ENCODE results near the gene RFX3. TPM values are rescaled to one million over a fixed set of nuclear protein-coding genes. Genes with fewer than 3 reads are reported as not detected.

RFX3 gene
- total RNA-seq, 1 experiment from 2014 or later = 5.7 TPM

DNA sequence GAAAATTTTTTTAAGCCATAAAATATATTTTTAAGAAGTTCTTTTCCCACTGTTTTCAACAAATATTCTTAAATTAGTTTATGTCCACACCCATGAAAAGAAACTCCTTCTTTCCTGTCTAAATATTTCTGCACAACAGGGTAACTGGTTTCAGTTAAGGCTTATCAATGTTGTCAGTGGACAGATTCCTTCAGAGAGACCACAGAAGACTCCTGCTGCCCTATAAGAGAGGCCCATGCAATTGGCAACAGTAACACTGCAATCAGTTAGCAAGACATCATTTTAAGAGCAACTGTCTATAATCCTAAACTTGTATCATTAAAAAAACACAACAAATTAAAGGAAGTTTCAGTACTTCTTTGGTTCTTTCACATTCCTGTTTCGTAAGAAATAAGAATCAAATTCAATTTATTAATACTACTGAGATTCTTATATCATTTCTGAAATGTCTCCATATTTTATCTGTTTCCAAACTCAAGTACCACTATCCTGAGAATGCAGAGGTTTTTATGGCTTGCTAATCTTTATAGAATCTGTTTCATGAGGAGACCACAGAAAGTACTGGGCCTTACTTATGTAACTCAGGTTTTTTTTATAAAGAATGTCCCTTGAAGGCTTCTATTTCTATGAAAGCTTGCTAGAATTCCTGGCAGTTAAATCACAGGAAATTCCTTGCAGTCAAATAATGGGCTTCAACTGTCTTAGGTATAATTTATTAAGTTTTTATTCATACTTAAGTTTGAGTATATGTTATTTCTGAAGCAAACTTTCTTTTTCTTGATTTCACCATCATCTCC lies 240.2 kb downstream of the RFX3 start:
- ATAC-seq (no peak), DNase-seq (ENCODE audit: low read depth, low spot score) (no peak)
- intact Hi-C loops (cut with micrococcal nuclease; ENCODE audit: unreplicated experiment) = no loop called here
- Histone ChIP-seq H3K9me3 (ENCODE audit: control insufficient read depth, insufficient read depth, low read depth, low read length) (no peaks in the 10 kb centered on the region), H3K27me3 (ENCODE audit: control insufficient read depth, insufficient read depth, low read length) (no peaks in the 10 kb centered on the region), H3K4me3 (ENCODE audit: low read depth in 2 of 2, low read length in 2 of 2) (no peak overlapping the region), H3K27ac (ENCODE audit: low read length) (no peak overlapping the region), H3K36me3 (ENCODE audit: control insufficient read depth, insufficient read depth, low read length) (no peaks in the 10 kb centered on the region), H3K4me1 (ENCODE audit: control insufficient read depth, insufficient read depth, low read length) (no peaks in the 10 kb centered on the region)
- TF ChIP-seq SIN3A (IDR thresholded peaks at IDR 0.05; ENCODE audit: borderline replicate concordance, insufficient read depth, low read depth, low read length) (no peak), TCF7L2 (IDR thresholded peaks at IDR 0.05; ENCODE audit: low read depth, low read length) (no peak), POLR2AphosphoS5 (IDR thresholded peaks at IDR 0.05; ENCODE audit: low read depth, low read length) (no peak)
- TF ChIP-seq, protein P1, sequence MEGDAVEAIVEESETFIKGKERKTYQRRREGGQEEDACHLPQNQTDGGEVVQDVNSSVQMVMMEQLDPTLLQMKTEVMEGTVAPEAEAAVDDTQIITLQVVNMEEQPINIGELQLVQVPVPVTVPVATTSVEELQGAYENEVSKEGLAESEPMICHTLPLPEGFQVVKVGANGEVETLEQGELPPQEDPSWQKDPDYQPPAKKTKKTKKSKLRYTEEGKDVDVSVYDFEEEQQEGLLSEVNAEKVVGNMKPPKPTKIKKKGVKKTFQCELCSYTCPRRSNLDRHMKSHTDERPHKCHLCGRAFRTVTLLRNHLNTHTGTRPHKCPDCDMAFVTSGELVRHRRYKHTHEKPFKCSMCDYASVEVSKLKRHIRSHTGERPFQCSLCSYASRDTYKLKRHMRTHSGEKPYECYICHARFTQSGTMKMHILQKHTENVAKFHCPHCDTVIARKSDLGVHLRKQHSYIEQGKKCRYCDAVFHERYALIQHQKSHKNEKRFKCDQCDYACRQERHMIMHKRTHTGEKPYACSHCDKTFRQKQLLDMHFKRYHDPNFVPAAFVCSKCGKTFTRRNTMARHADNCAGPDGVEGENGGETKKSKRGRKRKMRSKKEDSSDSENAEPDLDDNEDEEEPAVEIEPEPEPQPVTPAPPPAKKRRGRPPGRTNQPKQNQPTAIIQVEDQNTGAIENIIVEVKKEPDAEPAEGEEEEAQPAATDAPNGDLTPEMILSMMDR (IDR thresholded peaks at IDR 0.05) = no peak
- TF ChIP-seq, protein P2, sequence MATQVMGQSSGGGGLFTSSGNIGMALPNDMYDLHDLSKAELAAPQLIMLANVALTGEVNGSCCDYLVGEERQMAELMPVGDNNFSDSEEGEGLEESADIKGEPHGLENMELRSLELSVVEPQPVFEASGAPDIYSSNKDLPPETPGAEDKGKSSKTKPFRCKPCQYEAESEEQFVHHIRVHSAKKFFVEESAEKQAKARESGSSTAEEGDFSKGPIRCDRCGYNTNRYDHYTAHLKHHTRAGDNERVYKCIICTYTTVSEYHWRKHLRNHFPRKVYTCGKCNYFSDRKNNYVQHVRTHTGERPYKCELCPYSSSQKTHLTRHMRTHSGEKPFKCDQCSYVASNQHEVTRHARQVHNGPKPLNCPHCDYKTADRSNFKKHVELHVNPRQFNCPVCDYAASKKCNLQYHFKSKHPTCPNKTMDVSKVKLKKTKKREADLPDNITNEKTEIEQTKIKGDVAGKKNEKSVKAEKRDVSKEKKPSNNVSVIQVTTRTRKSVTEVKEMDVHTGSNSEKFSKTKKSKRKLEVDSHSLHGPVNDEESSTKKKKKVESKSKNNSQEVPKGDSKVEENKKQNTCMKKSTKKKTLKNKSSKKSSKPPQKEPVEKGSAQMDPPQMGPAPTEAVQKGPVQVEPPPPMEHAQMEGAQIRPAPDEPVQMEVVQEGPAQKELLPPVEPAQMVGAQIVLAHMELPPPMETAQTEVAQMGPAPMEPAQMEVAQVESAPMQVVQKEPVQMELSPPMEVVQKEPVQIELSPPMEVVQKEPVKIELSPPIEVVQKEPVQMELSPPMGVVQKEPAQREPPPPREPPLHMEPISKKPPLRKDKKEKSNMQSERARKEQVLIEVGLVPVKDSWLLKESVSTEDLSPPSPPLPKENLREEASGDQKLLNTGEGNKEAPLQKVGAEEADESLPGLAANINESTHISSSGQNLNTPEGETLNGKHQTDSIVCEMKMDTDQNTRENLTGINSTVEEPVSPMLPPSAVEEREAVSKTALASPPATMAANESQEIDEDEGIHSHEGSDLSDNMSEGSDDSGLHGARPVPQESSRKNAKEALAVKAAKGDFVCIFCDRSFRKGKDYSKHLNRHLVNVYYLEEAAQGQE (IDR thresholded peaks at IDR 0.05; ENCODE audit: insufficient read depth in 1 of 2, low read depth in 2 of 2, low read length in 1 of 2) = no peak
- CTCF ChIA-PET = no interaction called here
- POLR2A ChIA-PET = no interaction called here
- BruUV-seq (replicated peaks) = no TSS peak
- in situ Hi-C loops (cut with HindIII; ENCODE audit: low pct_unique_long_range_greater_than_20kb, low sequenced_read_pairs) = no loop called here

DNA sequence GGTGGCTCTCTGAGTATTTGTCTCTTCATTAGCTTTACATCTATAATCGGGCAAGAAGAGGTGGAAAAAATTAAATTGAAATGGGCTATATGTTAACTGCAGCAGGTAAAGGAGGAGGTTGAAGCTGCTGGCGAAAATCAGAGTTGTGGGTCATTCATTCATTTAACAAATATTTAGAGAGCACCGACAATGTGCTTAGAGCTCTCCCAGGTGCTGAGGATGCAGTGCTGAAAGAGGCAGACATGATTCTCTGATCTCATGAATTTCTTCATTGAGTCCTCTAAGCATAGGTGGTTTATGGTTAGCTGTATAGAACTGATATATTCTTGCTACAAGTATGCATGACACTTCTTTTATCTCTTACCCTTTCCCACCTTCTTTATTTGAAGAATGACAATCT lies 243.4 kb downstream of the RFX3 start:
- Histone ChIP-seq H3K9me3 (ENCODE audit: control insufficient read depth, insufficient read depth, low read depth, low read length) (no peaks in the 10 kb centered on the region), H3K27me3 (ENCODE audit: control insufficient read depth, insufficient read depth, low read length) (no peaks in the 10 kb centered on the region), H3K27ac (ENCODE audit: low read length) (no peak overlapping the region), H3K4me3 (ENCODE audit: low read depth in 2 of 2, low read length in 2 of 2) (no peak overlapping the region), H3K4me1 (ENCODE audit: control insufficient read depth, insufficient read depth, low read length) (no peaks in the 10 kb centered on the region), H3K36me3 (ENCODE audit: control insufficient read depth, insufficient read depth, low read length) (no peaks in the 10 kb centered on the region)
- ChIA-PET POLR2A (no interaction called here), CTCF (no interaction called here)
- intact Hi-C loops (cut with micrococcal nuclease; ENCODE audit: unreplicated experiment) (no loop called here), in situ Hi-C loops (cut with HindIII; ENCODE audit: low pct_unique_long_range_greater_than_20kb, low sequenced_read_pairs) (no loop called here)
- no peak for DNase-seq (ENCODE audit: low read depth, low spot score)
- TF ChIP-seq, protein P2 (IDR thresholded peaks at IDR 0.05; ENCODE audit: insufficient read depth in 1 of 2, low read depth in 2 of 2, low read length in 1 of 2) = no peak
- TF ChIP-seq, protein P1 (IDR thresholded peaks at IDR 0.05) = no peak
- no peak for TF ChIP-seq TCF7L2 (IDR thresholded peaks at IDR 0.05; ENCODE audit: low read depth, low read length)
- BruUV-seq (replicated peaks) = no TSS peak
- no peak for ATAC-seq

Data from Panc1 (cell line).